Osteocyte (in vitro differentiated cells): Measurements from ENCODE around the gene KRT74. TPM values are rescaled to one million over a fixed set of nuclear protein-coding genes. Genes with fewer than 3 reads are reported as not detected.

Source experiments
- DNase-seq: peaks from one replicate; pipeline ENCODE4 v3.0.0; 2021; ENCODE audit warnings: mixed read lengths; ENCODE audit not compliant: unreplicated experiment; ENCODE audit errors: extremely low spot score
- H3K27ac Mint-ChIP-seq: one replicate; pipeline ENCODE4 v1.8.0; 2021; ENCODE audit warnings: mild to moderate bottlenecking, mixed read lengths; ENCODE audit not compliant: unreplicated experiment
- H3K27me3 Mint-ChIP-seq: one replicate; pipeline ENCODE4 v1.8.0; 2021; ENCODE audit warnings: mixed read lengths; ENCODE audit not compliant: unreplicated experiment
- H3K36me3 Mint-ChIP-seq: one replicate; pipeline ENCODE4 v1.8.0; 2021; ENCODE audit warnings: mixed read lengths; ENCODE audit not compliant: unreplicated experiment
- H3K4me1 Mint-ChIP-seq: one replicate; pipeline ENCODE4 v1.8.0; 2021; ENCODE audit warnings: mixed read lengths; ENCODE audit not compliant: unreplicated experiment
- H3K4me3 Mint-ChIP-seq: one replicate; pipeline ENCODE4 v1.8.0; 2021; ENCODE audit warnings: mild to moderate bottlenecking, moderate library complexity, mixed read lengths; ENCODE audit not compliant: unreplicated experiment
- H3K9me3 Mint-ChIP-seq: one replicate; pipeline ENCODE4 v1.8.0; 2021; ENCODE audit warnings: mixed read lengths; ENCODE audit not compliant: unreplicated experiment
- CTCF ChIP-seq: fragments of 200-600 bp; sonication (generic); IDR thresholded peaks from 2 replicates; pipeline ENCODE4 v1.5.0; 2021; ENCODE audit warnings: antibody characterized with exemption, mild to moderate bottlenecking, moderate library complexity
- total RNA-seq: library from RNA; stranded (reverse); gene quantifications from 2 replicates; pipeline ENCODE4 v1.2.1, GENCODE V29; 2021

Gene KRT74
- total RNA-seq, 1 donor from 2014 or later: not detected

- H3K27ac Mint-ChIP-seq: no peak overlapping the region
- no peak for TF ChIP-seq CTCF
- no peaks in the 10 kb centered on the region for H3K9me3 Mint-ChIP-seq
- no peaks in the 10 kb centered on the region for H3K36me3 Mint-ChIP-seq
- peaks cover 52% of the 10 kb centered on the region for H3K27me3 Mint-ChIP-seq
- peak; percentile 71 for DNase-seq
- no peak overlapping the region for H3K4me3 Mint-ChIP-seq
- H3K4me1 Mint-ChIP-seq: peaks cover 3% of the 10 kb centered on the region
Observed at GRCh38 chr12:52518574-52519386, 54.9 kb downstream of the KRT74 start.

GRCh38 chr12:52517888-52518287 lies 55.8 kb downstream of the KRT74 start:
- DNase-seq: peak; percentile 56
- Mint-ChIP-seq H3K27me3 (peaks cover 61% of the 10 kb centered on the region), H3K36me3 (no peaks in the 10 kb centered on the region), H3K4me1 (peaks cover 3% of the 10 kb centered on the region), H3K27ac (no peak overlapping the region), H3K4me3 (no peak overlapping the region), H3K9me3 (no peaks in the 10 kb centered on the region)
- TF ChIP-seq CTCF: no peak

GRCh38 chr12:52517005-52517835 lies 56.4 kb downstream of the KRT74 start:
- Mint-ChIP-seq H3K4me1 (no peaks in the 10 kb centered on the region), H3K4me3 (no peak overlapping the region), H3K36me3 (no peaks in the 10 kb centered on the region), H3K27ac (no peak overlapping the region), H3K27me3 (peaks cover 63% of the 10 kb centered on the region), H3K9me3 (no peaks in the 10 kb centered on the region)
- DNase-seq: peak; percentile 74
- no peak for TF ChIP-seq CTCF

- TF ChIP-seq CTCF: no peak
- no peak overlapping the region for H3K27ac Mint-ChIP-seq
- H3K36me3 Mint-ChIP-seq: no peaks in the 10 kb centered on the region
- peak; percentile 23 for DNase-seq
- H3K9me3 Mint-ChIP-seq: peaks cover 2% of the 10 kb centered on the region
- H3K4me1 Mint-ChIP-seq: no peaks in the 10 kb centered on the region
- no peak overlapping the region for H3K4me3 Mint-ChIP-seq
- peaks cover 61% of the 10 kb centered on the region for H3K27me3 Mint-ChIP-seq
Observed at GRCh38 chr12:52515927-52516831, 57.5 kb downstream of the KRT74 start.

Other genes starting within 250 kb of the KRT74 start
- gene KRT85, start 206.4 kb downstream of the KRT74 start, total RNA-seq: not detected in 2 replicates
- not detected in 2 replicates for gene KRT84, start 188.2 kb downstream of the KRT74 start, total RNA-seq
- gene KRT82, start 167.5 kb downstream of the KRT74 start, total RNA-seq: not detected in 2 replicates
- not detected in 2 replicates for gene KRT75, start 139.5 kb downstream of the KRT74 start, total RNA-seq
- not detected in 2 replicates for gene KRT6B, start 121.7 kb downstream of the KRT74 start, total RNA-seq
- gene KRT6C, start 100.0 kb downstream of the KRT74 start, total RNA-seq: not detected in 2 replicates
- not detected in 2 replicates for gene KRT6A, start 80.6 kb downstream of the KRT74 start, total RNA-seq
- gene KRT5, start 53.4 kb downstream of the KRT74 start, total RNA-seq: not detected in 2 replicates
- not detected in 2 replicates for gene KRT71, start 20.7 kb downstream of the KRT74 start, total RNA-seq
- not detected in 2 replicates for gene KRT72, start 27.6 kb upstream of the KRT74 start, total RNA-seq
- not detected in 2 replicates for gene KRT73, start 44.7 kb upstream of the KRT74 start, total RNA-seq
- gene KRT2, start 78.4 kb upstream of the KRT74 start, total RNA-seq: not detected in 2 replicates
- not detected in 2 replicates for gene KRT1, start 106.6 kb upstream of the KRT74 start, total RNA-seq
- gene KRT77, start 129.7 kb upstream of the KRT74 start, total RNA-seq: not detected in 2 replicates
- gene KRT76, start 203.5 kb upstream of the KRT74 start, total RNA-seq: not detected in 2 replicates
- not detected in 2 replicates for gene KRT3, start 222.3 kb upstream of the KRT74 start, total RNA-seq
- gene KRT4, start 240.3 kb upstream of the KRT74 start, total RNA-seq: not detected in 2 replicates